Glutamatergic neuron (in vitro differentiated cells): ENCODE measurements around the gene ZBTB14. TPM values are rescaled to one million over a fixed set of nuclear protein-coding genes. Genes with fewer than 3 reads are reported as not detected.

ENCODE experiments used
- DNase-seq: peaks from one replicate; pipeline ENCODE4 v3.0.0; 2022
- H3K27ac Mint-ChIP-seq: one replicate; pipeline ENCODE4 v1.8.0; 2020; ENCODE audit warnings: mild to moderate bottlenecking, mixed read lengths, inconsistent platforms; ENCODE audit not compliant: unreplicated experiment
- H3K27me3 Mint-ChIP-seq: one replicate; pipeline ENCODE4 v1.8.0; 2020; ENCODE audit warnings: mild to moderate bottlenecking, moderate library complexity, mixed read lengths, inconsistent platforms; ENCODE audit not compliant: unreplicated experiment
- H3K36me3 Mint-ChIP-seq: one replicate; pipeline ENCODE4 v1.8.0; 2020; ENCODE audit warnings: mild to moderate bottlenecking, mixed read lengths, inconsistent platforms; ENCODE audit not compliant: unreplicated experiment
- H3K4me1 Mint-ChIP-seq: one replicate; pipeline ENCODE4 v1.8.0; 2020; ENCODE audit warnings: mild to moderate bottlenecking, low read depth, mixed read lengths, inconsistent platforms; ENCODE audit not compliant: unreplicated experiment
- H3K4me3 Mint-ChIP-seq: one replicate; pipeline ENCODE4 v1.8.0; 2020; ENCODE audit warnings: mild to moderate bottlenecking, mixed read lengths, inconsistent platforms; ENCODE audit not compliant: unreplicated experiment
- H3K9me3 Mint-ChIP-seq: one replicate; pipeline ENCODE4 v1.8.0; 2020; ENCODE audit warnings: mild to moderate bottlenecking, moderate library complexity, mixed read lengths, inconsistent platforms; ENCODE audit not compliant: unreplicated experiment
- total RNA-seq: library from RNA; stranded (reverse); fragmentation: NEBNext Ultra II Directional; extraction: Animal tissue kit (Norgen Biotek cat#: 25700); gene quantifications from one replicate; pipeline ENCODE4 v1.2.1, GENCODE V29; 2021; ENCODE audit not compliant: unreplicated experiment
- TF ChIP-seq, protein P1 (sequence below): fragments of 200-600 bp; sonication (generic); IDR thresholded peaks from one replicate; pipeline ENCODE4 v1.5.0; 2021; ENCODE audit not compliant: partially characterized antibody, unreplicated experiment

ZBTB14 gene
- total RNA-seq, 1 donor from 2014 or later: 9.1 TPM

DNA sequence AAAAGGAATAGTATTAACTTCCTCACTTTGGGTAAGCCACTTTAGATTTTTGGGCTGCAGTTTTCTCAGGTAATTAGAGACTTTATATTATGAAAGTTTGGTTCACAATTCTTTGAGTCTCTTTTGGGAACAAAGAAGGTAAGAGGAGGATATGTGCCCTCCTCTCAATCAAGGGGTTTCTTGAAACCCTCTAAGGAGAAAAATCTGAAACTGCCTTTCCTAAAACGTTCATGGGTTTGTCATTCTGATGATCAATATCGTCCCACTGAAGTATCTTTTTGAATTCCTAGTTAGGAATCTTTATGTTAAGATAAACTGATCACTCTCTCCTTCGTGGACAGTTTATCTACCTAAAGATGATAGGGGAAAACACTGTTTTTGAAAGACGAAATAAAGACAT, 56.1 kb downstream of the ZBTB14 start:
- Mint-ChIP-seq H3K27me3 (peaks cover 2% of the 10 kb centered on the region), H3K4me3 (peak overlapping the region; percentile 88), H3K36me3 (no peaks in the 10 kb centered on the region), H3K4me1 (peaks cover 4% of the 10 kb centered on the region), H3K27ac (no peak overlapping the region), H3K9me3 (peaks cover 4% of the 10 kb centered on the region)
- TF ChIP-seq, protein P1, sequence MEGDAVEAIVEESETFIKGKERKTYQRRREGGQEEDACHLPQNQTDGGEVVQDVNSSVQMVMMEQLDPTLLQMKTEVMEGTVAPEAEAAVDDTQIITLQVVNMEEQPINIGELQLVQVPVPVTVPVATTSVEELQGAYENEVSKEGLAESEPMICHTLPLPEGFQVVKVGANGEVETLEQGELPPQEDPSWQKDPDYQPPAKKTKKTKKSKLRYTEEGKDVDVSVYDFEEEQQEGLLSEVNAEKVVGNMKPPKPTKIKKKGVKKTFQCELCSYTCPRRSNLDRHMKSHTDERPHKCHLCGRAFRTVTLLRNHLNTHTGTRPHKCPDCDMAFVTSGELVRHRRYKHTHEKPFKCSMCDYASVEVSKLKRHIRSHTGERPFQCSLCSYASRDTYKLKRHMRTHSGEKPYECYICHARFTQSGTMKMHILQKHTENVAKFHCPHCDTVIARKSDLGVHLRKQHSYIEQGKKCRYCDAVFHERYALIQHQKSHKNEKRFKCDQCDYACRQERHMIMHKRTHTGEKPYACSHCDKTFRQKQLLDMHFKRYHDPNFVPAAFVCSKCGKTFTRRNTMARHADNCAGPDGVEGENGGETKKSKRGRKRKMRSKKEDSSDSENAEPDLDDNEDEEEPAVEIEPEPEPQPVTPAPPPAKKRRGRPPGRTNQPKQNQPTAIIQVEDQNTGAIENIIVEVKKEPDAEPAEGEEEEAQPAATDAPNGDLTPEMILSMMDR: no peak
- no peak for DNase-seq

Other genes starting within 250 kb of the ZBTB14 start
- 14.1 TPM for gene AKAIN1, start 98.5 kb downstream of the ZBTB14 start, total RNA-seq
- gene EPB41L3, start 248.3 kb upstream of the ZBTB14 start, total RNA-seq: 368 TPM